ENCODE measurements around the gene CTSO.

DNA sequence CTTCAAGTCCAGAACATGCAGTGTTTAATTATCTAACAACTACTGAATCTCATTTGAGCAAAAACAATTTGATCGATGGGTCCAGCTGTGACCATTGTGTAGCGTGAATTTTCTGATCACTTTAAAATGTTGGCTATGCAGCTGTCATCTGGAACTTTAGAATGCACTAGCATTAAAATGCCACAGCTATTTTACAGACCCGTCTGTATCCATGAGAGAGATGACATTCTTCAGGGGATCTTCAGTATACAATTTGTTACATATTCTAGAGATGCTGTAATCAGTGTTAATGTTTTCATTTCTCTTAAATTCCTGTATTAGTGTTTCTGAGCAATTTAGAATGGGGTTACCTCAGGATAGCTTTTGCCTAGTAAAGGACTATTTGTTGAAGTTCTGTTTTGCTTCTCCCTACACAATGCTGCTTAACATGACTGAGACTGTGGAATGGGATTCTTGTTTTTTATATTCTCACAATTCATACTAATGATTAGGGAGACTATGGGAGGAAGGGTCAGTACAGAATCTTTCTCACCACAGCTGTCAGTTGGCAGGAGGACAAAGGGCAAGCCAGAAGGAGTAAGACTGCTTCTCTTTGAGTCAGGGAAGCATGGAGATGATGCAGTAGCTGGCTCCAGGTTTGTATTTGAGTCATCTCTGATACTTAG lies 13.2 kb upstream of the CTSO start:
- TF ChIP-seq POLR2A (IDR thresholded peaks at IDR 0.05; ENCODE audit: low read depth, low read length) (no peak), POLR2AphosphoS5 (IDR thresholded peaks at IDR 0.05; ENCODE audit: low read depth, low read length) (no peak), TAF1 (IDR thresholded peaks at IDR 0.05; ENCODE audit: borderline replicate concordance, low read depth, low read length) (no peak)
